DMS 273 (cell line): ENCODE data around the gene MEF2D.

Source experiments
- DNase-seq: peaks from one replicate; lab custom pipeline; 2025; ENCODE audit not compliant: unreplicated experiment; lab: John Stamatoyannopoulos, UW

MEF2D gene

DNA sequence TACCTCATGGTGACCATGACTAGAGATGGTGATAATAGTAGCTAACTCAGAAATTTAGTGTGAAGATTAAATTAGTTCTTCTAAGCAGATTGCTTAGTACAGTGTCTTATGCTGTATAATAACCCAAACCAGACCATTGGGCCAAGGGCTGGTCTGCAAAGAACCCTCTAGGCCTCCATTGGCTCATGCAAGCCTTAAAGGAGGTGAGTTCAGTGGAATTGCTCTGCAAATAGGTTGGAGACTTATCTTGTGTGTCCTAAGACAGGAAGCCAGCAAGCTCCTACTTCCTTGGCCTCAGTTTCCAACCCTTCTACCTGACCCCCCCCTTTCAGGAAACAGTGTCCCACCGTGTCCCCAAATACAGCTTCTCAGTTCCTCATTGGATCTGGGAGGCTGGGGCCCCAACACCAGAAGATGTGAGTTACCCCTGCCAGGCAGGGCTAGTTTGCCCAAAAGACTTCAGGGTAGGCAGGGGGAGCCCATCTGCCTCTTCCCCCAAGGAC is 1.9 kb upstream of the MEF2D start:
- DNase-seq, result no peak

DNA sequence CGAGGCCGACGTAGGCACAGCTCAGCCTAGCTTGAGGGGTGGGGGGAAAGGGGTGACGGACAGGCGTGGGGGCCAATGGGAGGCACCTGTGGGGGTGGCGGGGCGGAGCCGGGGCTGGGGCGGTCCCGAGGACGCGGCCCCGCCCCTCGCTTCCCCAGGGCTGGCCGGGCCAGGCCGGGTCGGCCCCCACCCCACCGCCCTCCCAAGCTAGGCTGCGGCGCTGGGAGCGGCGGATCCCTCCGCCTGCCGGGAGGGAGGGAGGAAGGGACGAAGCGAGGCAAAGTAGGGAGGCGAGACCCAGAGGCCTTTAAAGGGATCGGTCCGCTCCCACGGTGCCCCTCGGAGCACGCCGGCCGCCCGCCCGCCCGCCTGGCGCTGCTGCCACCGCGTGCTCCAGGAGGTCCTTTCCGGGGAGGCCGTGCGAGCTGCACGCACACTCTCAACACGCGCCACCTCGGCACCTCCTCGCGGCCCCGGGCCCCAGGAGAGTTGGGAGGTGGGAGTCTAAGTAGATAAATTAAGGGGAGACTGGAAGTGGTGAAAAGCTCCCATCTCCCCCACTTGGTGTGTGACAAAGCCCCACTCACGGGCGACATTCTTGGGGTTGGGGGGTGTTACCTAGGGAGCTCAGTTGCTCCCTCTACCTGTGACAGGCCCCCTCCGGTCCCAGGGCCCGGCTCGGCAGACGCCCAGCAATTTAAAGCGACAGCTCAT is 375 bp upstream of the MEF2D start:
- peak; percentile 99 for DNase-seq

DNA sequence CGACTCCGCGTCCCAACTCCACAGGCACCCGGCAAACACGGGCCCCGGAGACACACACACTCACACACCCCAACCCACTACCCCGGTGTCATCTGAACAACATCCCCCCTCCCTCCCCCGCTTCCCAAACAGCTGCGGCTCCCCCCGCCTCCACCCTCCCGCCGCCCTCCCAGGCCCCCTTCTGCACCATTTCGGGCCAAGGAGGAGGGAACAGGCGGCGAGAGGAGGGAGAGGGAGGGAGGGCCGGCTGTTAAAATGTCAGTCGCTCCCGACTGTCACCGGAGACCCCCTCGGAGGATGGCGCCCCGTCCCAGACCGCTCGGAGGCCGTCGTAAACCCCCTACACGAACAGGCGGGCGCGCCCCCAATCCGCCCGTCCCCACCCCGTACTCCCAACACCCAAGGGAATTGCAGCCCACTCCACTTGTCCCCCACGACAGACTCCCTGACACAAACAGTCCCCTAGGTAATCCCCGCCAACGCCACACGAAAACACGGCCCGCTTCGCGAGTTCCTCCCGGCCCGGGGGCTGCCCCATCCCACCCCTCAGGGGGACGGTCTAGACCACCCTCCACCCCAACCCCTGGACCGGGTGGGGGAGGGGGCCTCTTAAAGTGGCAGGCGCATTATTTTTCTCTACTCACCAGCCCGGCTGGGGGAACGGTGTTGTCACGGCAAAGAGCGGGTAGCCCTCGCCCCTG is 583 bp downstream of the MEF2D start:
- peak; percentile 84 for DNase-seq

DNA sequence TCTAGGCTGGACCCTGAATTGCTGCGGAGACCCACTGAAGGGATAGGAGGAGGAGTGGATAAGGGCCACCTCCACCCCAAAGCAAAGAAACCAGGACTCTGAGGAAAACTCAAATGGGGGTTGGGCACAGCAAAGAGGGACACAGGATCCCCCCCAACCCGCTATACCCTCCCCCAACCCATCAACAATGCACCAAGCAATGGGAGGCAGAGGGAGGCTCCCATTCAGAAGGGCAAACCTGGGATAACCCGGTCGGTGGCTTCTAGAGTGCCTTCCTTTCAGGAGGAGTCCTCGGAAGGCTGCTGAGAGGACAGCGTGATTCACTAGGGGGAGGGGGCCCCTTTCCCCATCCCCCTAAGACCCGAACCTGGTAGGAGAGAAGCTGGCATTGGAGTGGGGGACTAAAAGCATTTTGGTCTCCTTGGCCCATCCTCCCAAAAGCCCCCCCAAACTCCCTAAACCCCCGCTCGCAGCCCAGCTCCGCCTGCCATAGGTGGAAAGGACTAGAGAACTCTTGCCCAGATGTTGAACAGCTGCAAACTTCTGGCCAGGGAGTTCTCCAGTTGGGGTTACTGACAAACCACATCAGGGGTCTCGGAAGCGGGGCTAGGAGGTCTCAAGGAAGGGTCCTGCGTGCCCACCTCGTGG is 1.3 kb downstream of the MEF2D start:
- DNase-seq, result peak; percentile 64

DNA sequence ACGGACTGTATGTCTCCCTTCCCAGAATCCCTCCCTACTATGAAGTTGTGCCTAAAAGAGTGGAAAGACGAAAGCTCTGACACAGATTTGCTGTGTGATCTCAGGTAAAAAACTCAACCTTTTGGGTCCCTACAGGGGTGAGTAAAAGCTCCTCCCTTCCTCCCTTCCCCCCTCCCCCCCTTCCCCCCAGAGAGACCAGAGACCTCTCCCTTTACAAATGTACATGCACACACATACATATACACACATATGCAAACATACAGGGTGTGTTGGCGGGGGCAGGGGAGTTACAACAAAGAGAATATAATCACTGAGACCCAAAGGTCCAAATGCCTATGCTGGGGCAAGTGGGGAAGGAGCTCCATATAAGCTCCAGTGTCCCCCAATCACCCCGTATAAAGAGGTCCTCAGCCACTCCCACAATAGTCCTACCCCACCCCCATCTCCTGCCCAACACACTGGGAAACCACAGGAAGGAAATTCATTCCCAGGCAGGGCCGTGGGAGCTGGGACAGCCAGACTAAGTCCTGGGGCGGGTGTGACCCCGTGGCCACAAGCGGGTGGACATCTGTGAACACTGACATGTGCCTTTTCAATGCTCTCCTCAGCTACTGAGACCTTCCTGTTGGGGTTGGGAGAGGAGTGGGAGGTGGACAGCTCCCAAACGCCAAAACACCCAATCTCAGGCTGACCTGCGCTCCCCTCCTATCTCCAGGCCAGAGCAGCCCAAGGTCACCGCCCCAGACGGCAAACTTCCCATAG is 2.0 kb downstream of the MEF2D start:
- DNase-seq, result no peak

DNA sequence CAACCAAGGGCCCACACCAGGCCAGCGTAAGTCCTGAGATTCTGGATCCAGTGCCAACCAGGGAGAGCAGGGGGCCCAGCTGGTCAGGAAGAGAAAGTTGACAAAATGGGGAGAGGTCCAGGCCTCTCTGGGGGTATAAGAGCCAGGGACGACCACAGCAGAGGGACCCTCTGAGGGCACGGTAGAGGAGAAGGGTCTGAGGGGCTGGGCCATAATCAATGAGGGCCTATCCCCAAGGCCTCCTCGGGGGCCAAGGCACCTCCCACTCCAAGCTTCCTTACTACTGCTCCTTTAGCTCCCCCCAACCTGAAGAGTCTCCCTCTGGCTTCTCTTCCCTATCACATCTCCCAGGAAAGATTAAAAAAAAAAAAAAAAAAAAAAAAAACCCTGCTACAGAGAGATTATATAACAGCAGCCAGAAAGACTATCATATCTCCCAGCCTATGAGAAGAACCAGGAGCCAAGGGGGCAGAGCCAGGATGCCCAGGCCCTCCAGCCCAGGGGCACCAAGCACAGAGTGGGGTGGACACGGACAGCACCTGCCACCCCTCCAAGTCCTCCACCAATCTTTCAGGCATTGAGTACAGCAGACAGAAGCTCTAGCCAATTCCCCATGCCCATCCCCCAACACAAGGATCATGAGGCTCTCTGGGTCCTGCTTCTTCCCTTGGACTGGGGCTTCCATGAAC is 2.7 kb downstream of the MEF2D start:
- no peak for DNase-seq

DNA sequence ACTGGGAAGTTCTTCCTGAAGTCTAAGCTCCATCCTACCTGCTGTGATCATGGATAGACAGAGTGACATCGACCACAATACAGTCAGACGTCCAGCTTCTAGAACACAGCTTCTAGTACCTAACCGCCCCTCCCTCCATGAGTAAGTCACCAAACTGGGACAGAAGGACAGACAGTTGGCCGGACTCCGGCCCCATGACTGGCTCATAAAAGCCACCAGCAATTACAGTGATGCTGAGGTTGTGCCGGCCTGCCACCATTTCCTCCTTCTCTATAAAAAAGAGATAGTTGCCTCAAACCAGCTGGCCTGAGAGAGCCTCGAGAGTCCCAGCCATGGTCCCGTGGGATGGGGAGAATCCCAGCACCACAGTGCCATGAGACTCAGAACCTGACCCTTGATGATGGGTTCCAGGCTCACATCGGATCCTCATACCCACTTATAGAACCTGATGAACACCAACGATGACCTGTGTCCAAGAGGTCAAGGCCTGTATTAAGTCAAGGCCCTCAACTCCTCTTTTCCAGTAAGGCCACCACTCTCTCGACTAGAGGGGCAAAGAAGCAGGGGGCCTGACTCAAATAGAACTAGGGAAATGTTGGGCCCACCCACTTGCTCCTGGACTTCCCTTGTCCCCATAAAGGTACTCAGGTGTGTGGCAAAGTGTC is 3.4 kb downstream of the MEF2D start:
- DNase-seq, result no peak

DNA sequence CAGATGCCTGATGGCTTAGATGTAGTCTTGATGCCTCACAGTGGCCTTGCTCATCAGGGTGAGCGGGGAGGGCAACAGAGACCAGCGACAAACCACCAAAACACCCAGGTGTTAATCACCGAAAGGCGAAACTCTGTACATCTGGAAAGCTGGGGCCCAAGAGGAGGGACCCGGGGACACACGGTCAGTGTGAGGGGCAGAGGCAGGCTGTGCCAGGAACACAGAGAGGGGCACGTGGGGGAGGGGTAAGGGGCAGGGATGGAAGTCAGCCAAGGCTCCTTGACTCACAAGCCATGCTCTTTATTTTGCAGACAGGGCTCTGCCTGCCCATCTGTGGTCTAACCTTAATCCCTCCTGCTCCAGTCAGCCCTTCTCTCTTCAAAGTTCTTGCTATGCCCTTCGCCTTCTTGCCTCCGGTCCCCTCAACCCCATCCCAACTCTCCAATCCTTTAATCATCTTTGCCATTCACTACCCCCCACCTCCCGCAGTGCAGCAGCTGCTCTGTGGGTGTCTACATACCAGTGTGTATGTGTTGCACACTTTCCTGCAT is 4.3 kb downstream of the MEF2D start:
- DNase-seq, result peak; percentile 76

DNA sequence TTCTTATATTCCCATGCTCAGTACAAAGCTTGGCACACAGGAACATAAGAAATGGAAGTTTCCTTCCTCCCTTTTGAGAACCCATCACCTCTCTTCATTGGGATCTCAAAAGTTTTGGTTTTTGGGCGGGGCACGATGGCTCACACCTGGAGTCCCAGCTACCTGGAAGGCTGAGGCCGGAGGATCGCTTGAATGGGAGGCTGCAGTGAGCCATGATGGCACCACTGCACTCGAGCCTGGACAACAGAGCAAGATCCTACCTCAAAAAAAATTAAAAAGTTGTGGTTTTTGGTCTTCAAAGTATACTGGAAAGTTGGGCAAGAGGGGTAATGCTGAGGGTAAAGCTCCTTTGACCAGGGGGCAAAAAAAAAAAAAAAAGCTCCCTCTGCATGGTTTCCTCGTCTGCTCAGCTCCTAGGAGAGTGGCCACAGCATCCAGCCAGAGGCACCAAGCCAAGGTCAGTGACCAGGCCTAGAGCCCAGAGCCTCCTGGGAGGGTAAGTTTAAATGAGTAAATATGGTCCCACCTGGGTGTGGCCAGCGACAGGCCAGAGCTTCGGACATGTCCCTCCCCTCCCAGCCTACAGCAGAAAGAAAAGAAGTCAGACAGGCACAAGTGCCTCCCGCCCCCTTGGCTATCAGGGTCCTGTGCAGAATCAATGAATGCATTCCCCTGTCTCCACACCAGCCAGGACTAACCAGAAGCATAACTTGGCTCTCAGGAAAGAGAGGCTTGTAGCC is 5.0 kb downstream of the MEF2D start:
- DNase-seq, result no peak

DNA sequence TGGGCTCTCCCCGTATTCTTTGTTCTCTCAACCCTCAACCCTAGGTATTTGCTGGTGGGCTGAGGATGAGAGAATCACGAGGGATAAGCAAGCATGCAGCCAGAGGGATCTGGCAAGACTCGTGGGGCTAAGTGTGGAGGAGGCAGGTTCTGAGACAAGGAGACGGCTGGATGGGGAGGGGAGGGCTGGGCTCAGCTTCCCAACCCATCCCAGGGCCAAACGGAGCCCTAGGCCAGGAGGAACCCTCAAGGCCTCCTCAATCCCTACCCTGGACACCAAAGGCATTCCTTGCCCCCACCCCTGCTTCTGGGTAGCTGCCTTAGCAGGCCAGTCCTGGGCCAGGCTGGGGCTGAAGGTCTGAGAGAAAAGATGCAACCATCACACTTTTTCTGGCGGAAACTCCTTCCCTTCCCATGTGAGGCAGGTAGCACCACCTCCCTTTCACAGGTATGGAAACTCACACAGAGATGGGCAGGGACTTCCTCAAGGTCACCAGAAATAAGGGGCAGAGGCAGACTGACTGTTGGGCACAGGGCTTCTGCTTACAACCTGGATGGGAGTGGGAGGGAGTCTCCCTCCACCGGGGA is 6.2 kb downstream of the MEF2D start:
- no peak for DNase-seq

DNA sequence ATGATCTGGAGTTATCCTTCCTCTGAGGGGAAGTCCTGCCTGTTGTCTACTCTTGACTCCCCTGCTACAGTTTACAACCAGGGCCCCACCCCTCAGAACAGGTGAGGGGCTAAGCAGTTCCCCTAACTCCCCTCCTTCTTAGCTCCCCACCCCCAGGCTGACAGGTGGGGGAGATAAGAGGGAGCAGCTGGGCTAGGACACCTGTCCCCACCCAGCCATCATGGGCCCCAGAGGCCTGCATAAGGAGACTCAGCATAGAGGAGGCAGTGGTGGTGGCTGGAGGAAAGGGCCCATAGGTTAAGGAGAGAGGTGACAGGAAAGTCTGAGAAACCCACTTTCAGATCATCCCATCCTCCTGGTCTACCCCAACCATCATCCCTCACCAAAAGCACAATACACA is 6.8 kb downstream of the MEF2D start:
- DNase-seq, result no peak

DNA sequence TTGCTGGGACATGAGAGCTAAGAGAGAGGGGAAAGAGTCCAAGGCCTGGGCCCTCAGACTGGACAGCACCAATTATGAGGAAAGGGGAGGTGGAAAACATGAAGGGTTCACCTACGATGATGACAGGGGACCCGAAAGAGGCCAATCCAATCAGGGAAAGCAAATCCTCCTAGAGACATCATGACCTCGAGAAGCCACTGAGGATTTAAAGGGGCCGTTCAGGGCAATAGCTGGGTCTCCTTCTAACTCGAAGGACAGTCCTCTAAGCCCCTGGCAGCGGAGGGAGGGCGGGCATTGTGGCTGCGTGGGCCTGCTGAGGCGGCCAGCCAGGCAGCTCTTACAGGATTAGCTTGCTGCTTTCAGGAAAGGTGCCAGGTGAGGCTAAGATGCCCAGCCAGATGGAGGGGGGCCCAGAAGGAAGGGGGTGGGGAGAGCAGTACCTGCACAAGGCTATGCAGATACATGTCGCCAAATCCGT is 7.4 kb downstream of the MEF2D start:
- DNase-seq, result peak; percentile 52

DNA sequence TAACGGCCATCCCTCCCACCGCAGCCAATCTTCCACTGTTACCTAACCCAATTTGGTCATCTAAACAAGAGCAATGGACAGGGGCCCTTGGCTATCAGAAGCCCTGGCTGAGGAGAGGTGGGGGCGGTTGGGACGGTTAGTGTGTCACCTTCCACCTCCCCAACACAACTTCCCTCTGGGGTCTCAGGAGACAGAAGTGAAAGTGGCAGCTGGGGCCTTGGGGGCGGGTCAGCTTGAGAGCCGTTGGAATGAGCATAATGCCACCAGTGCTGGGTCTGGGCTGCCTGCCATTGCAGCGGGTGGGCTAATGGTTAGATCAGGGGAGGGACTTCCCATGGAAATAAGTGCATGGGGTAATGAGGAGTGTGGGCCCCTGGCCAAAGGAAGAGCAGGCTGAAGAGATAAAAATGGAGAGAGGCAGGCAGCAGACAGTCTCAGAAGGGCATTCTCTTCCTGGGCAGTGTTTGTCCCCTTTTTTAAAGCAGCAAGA is 7.9 kb downstream of the MEF2D start:
- peak; percentile 77 for DNase-seq

DNA sequence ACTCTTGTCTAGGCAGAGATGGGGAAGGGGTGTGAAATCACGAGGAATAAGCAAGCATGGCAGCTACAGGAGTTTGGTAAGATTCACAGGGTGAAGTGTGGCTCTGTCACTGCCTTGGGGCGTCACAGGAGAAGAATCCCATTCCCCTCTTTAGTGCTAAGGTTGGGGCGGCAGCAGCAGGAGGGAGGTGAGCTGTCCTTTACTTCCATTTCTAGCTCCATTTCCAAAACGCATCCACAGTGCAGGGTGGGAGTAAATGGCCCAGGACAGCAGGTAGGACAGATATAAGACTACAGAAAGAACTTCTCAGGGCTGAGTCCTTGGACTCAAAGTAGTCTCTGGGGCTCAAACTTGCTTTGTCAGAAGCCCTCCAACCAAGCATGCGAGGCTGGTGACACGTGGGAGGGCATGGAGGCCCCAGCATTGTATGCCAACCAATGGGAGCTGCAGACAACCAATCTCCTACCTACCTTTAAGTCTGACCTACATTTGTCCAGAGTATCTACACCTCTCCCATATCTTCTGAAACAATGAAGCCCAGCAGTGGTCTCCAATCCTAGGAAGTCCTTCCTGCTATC is 8.5 kb downstream of the MEF2D start:
- DNase-seq, result no peak

DNA sequence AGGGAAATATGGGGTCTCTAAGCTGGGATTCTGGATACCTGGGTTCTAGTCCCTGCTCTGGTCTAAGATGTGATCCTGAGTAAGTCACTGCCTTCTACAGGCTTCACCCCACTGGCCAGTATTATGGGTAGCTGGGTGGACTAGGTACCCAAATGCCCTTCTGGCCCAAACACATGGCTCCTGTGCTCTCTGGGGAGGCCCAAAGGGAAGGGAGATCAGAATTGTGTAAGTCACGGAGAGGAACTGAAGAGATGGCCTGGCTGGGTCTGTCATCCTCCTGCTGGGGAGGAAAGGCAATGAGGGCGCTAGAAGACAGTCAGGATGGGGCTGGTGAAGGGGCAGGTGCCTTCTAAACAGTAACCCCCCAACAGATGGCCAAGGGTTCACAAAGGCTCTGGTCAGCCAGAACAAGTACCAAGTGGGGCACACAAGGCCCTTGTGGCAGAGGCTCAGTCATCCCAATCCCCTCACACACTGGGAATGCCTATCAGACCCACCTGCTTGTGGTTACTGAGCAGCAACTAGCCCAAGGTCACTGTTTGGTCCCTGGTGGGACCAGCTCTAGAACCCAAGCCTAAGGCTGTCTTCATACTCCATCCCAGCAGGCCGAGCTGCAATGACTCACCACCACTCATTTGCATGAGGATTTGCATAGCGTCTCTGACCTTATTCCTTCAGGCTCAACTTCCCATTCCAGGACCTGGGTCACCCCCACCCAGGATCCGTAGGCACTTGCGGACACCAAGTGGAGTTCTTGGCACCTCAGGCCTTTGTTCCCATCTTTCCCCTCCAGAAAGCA is 9.2 kb downstream of the MEF2D start:
- peak; percentile 47 for DNase-seq

DNA sequence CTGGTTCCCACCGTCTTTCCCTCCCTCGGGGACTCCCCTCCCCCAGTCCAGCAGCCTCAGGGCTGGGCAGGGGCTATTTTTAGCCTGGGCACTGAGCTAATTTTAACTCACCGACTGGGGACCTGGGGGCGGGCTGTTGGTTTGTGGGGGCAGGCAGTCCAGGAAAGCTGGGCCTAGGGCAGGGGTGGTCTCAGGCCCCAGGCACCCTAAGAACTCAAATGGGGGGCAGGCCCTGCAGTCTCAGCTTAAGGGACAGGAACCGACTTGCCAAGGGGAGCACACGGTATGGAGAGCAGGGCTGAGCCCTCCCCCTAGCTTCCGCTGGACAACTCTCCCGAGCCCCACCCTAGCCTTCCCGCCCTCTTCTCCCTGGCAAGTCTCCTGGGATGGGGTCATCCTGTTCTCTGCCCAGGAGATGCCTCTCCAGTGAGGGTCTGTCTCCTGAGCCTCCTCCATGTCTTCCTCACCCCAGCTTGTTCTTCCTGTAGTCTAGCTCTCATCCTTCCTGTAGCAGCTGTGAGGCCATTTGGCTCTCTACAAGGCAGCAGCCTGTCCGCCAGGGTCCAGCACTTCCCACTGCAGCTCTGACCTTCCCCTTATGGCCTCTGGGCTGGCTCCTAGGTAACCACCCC is 10.1 kb downstream of the MEF2D start:
- peak; percentile 68 for DNase-seq

DNA sequence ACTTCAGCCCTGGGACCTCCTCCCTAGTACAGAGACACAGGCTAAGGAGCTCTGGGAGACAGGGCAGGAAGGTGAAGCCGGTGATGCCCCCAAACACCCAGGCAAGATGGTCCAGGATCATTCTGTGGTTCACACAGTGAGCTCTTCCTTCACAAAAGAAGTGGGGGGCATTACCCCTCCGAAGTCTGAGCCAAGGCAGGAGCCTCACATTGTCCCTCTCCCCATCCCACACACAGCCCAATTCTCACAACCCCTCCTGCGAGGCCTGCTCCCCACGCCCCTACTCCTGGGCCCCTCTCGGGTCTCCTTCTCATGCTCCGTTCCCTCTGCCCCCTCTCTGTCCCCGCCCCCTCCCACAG is 10.7 kb downstream of the MEF2D start:
- no peak for DNase-seq
